ENCODE measurements around the gene TOR1AIP2.

TOR1AIP2 gene

DNA sequence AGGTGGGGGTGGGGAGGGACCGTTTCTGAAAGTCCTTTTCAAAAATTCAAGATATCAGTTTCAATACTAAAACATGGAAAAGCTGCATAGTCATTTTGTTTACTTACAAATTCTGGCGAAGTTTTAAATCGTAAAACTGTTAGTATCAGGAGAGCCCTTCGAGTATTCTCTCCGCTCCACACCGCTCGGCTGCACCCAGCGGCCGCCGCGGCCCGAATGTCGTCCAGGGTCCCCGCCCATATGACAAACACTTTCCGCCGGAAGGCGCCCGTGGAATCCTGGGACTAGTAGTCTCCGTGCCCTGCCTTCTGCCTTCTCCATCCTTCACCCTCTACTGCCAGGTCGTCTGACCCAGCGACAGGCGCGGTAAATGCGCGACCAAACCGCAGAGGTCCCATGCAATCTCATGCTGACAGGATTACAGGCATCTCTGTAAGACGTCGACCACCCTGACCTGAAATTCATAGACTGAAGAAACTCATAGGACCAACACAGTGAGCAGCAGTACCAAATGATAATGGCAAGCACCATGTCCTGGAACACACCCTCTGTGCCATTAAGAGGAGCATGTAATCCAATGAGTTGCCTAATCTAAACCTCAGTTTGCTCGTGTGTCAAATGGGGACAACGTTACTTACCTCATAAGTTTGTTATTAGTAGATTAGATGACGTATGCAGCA is at the start of gene TOR1AIP2:
Gene TOR1AIP2, minus strand, starts transcription at position 218 of the 680 bp plus-strand sequence. CDS start 25,138 bp downstream, outside the sequence.
- ATAC-seq = peak; percentile 69 to 70

DNA sequence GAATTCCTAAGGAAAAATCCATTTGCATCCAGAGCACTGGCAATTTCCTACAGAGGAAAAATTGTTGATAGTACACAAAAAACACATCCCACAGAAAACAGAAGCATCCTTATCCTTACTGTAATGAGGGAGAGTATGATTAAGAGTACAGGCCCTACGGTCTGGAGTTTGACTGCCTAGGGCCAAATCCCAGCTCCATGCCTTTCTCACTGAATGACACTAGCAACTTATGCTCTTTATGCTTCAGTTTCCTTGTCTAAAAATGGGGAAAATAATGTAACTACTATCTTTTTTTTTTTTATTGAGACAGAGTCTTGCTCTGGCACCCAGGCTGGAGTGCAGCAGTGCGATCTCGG is 49.2 kb upstream of the TOR1AIP2 start:
- ATAC-seq = no peak

DNA sequence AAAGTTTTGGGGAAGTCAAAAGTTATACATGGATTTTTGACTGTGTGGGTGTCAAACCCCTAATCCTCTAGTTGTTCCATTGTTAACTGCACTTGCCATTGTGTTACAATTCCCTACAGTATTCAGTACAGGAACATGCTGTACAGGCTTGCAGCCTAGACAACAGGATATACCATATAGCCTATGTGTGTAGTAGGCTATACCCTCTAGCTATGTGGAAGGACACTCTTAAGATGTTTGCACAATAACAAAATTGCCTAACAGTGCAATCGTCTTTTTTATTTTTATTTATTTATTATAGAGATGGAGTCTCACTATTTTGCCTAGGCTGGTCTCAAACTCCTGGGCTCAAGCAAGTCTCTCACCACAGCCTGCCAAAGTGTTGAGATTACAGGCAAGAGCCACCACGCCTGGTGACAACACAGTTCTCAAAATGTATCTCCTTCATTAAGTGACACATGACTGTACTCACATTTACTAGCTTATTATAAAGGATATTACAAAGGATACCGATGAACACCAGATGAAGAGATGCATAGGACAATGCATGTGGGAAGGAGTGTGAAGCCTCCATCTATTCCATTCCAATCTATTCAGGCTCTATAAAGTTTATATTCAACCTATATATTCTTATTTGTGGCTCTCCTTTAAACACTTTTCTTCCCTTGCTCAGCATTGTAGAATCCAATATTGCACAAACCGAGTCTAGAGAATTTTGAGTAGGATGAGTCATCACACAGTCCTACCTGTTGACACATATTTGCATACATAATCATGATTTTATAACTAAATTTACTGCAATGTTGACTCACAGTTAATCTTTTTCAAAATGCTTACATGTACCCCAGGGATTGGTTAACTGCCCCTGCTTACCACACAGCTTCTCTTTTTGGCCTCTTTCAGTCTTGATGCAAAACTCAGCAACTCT is 48.6 kb upstream of the TOR1AIP2 start:
- ATAC-seq = no peak

DNA sequence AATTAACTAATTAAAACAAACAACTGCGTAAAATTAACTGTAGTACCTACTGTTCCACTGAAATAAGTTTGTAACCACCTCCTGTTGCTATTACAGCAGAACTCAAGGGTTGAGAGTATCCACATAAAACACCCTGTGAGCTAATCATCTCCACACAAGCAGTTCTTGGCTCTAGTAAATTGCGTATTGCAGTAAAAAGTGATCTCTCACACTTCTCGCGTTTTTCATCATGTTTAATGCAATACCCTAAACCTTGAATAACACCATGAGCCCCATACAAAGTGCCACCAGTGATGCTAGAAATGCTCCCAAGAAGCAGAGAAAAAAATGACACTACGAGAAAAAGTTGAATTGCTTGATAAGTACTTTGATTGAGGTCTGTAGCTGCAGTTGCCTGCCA is 47.7 kb upstream of the TOR1AIP2 start:
- no peak for ATAC-seq

DNA sequence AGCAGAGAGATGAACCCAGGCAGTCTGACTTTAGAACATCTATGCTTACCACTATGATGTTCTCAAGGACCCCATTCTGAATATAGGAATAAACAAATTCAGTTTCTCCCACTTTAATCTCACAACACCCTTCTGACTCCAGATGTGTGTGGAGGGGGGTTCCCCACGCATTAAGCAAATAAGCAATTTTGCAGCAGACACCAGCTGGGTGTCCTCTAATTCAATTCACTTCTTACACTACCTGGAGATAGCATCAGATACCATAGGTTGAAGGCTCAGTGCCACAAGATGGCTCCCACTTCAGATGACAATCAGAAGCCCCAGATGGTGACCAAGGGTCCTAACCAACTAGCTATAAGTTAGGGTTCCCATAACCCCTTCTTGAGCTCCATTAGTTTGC is 46.7 kb upstream of the TOR1AIP2 start:
- no peak for ATAC-seq

DNA sequence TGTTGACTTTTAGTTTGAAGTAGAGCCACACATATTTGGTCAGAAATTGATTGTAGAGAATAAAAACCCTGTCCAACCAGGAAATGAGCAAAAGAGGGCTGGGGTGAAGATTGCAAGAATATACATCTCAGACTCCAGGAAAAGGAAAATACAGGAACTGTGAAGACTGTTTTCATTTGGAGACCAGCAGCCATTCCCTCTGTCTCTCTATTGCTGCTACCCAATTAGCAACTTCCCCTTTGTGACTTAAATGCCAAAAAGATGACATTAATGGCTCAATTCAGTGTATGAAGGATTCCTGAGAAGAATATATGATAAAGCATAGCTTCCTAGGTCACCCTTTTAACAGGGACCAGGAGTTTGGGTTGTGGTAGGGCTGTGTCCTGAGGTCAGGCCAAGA is 45.4 kb upstream of the TOR1AIP2 start:
- no peak for ATAC-seq

DNA sequence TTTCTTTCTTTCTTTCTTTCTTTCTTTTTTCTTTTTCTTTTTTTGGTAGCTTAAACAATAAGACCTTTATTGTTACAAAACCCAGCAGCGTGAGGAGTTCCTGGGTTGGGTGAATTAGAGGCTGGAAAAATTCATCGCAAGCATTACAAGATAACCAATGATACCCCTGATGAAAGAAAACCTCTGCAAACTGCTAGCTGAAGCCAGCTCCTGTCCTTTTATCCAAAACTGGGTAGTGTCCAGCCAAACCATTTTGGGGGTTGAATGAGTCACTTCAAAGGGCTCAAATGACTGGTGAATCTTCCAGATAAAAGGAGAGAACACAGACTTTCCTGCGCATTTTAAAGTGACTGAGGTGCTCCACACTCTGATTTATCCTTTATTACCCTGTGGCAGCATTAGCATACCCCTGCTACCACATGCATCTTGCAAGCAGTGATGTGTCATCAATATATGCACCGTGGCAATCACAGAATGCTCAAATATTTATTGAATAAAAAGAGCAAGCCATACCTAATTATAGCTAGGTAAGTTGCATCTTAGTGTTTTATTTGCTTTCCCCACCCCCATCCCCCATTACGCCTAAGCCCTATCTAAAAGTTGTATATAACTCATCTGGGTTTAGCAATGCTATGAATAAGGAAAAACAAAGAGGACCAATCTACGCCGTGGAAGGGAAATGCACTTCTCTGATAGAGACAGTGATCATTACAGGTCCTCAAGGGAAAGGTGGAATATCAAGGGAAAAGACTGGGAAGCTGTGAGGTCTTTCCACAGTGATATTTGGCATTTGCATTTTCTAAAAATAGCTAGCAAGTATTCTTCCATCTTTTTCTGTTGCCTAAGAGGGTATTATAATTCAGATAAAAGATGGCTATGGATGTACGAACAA is 44.6 kb upstream of the TOR1AIP2 start:
- ATAC-seq = no peak

DNA sequence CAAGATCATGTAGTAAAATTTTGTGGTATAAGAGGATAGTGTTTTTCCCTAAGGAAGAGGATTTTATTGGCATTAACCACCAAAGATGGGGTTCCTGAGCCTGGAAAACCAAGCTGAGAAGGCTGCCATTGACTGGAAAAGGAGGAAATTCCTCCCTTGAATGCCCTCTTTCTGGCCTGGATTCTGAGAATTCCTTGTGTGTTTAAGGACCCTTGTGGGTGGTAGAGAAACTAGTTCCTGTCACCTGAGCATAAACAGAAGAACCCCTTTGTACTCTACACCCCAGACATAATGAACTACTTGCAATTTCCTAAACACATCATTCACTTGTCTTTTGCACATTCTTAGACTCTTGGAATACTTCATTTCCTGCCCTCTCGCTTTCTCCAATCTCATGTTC is 43.9 kb upstream of the TOR1AIP2 start:
- no peak for ATAC-seq

DNA sequence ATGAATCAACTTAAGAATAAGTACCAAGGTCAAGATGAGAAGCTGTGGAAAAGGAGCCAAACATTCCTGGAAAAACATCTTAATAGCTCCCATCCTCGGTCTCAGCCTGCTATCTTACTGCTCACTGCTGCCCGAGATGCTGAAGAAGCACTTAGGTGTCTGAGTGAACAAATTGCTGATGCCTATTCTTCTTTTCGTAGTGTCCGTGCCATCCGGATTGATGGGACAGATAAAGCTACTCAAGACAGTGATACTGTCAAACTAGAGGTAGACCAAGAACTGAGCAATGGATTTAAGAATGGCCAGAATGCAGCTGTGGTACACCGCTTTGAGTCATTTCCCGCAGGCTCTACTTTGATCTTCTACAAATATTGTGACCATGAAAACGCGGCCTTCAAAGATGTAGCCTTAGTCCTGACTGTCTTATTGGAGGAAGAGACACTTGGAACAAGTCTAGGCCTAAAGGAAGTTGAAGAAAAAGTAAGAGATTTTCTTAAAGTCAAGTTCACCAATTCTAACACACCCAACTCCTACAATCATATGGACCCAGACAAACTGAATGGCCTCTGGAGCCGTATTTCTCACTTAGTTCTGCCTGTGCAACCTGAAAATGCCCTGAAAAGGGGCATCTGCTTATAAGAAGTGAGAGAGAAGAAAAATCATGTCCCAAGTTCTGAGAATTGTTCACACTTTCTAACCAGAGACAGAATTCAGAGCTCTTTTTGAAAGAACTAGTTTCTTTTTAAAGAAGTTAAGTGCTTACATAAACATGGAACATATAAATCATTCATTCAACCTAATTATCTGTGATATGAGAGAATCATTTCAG is 40.2 kb upstream of the TOR1AIP2 start:
- ATAC-seq = peak; percentile 24 to 28

DNA sequence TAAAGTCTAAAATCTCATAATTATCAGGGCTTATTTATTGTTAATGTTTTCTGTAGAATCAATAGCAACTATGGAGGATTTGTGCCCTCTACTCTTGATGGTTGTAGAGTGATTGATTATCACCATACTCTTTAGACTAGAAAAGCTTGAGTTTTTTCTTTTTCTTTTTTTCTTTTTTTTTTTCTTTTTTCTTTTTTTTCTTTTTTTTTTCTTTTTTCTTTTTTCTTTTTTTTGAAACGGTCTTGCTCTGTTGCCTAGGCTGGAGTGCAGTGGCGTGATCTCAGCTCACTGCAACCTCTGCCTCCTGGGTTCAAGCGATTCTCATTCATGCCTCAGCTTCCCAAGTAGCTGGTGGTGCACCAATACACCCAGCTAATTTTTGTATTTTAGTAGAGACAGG is 34.2 kb upstream of the TOR1AIP2 start:
- no peak for ATAC-seq

DNA sequence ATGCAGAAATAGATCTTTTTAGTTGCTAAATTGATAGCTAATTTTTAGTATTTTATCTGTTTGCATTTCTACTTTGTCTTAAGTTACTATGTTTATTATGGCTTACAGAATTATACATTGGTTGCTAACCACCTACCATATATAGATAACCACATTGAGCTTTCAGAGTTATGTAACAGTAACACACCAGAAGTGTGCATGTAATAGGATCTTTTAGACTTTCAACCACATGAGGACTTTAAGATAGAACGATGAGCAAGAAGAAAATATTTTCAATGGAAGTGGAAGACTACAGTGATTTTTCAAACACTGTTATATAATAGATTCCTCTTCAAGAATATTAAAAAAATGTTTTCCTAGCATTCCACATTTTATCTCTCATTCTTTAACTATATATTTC is 33.3 kb upstream of the TOR1AIP2 start:
- ATAC-seq = peak in 1 of 2 donors; percentile 41

DNA sequence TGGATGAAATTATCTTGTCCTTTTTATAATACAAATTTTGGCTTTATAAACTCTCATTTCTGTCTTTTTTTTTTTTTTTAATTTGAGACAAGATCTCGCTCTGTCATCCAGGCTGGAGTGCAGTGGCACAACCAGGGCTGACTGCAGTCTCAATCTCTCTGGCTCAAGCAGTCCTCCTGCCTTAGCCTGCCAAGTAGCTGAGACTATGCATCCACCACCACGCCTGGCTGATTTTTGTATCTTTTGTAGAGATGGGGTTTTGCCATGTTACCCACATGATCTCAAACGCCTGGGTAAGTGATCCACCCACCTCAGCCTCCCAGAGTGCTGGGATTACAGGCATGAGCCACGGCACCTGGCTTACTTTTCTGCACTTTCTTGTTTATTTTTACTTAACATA is 12.0 kb upstream of the TOR1AIP2 start:
- ATAC-seq = no peak

DNA sequence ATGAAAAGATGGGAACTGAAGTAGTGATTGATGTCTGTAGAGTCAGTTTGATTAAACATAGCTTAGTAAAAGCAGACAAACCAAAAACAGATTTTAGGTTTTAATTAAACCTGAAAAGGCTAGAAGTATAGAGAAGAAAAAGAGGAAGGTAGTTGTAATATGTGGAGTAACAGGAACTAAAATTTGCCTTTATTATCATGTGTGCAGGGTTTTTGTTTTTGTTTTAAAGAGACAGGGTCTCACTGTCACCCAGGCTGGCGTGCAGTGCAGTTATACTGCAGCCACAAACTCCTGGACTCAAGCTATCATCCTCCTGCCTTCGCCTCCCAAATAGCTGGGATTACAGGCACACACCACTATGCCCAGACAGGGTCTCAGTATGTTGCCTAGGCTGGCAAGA is 10.5 kb upstream of the TOR1AIP2 start:
- ATAC-seq = no peak

DNA sequence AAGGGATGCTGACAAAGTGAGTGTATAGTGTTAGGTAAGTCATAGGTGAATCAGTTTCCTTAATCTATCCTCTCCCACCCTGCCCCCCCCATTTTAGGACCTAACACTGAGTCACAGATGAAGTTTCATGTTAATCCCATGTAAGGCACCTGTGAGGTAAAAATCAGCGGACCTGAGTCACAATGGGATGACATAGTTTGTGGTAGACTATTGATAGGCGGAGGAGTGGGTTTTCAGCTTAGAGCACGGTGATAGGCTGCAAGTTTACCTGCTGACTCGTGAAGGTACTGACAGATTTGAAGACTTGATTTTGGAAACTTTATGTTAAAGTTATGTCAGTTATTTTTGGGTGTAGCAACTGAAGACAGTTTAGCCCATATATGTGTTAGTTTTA is 6.1 kb upstream of the TOR1AIP2 start:
- peak; percentile 64 to 68 for ATAC-seq

DNA sequence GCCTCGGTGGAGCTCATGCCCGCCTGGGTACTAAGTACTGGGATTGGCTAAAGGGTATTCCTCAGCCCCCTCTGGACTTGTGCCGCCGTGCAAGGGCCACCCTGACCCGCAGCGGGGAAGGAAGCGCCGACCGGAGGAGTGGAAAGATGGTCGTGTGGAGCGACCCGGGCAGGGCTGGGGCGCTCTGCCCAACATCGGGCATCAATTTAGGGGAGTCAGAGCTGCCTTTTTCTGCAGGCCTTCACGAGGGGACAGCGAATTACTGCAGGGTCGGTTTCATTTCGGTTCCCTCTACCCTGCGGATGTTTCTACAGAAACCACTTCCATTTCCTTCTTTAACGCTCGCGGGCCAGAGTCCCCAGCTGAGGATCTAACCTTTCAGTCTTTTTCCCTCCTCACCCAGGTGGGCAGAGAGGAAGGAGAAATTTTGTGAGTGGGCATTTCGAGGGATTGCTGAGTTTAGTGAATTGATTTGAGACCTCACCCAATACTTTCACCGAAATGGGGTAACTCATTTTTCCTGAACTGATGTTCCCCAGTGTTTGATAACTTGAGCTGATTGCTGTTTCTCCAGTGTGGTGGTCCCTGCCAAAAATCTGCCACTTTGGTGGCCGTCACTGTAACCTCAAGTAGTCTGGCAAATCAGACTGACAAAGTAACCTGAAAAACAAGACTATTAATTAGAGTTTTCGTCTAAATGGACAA is 5.6 kb upstream of the TOR1AIP2 start:
- ATAC-seq = peak in 1 of 2 donors; percentile 2

DNA sequence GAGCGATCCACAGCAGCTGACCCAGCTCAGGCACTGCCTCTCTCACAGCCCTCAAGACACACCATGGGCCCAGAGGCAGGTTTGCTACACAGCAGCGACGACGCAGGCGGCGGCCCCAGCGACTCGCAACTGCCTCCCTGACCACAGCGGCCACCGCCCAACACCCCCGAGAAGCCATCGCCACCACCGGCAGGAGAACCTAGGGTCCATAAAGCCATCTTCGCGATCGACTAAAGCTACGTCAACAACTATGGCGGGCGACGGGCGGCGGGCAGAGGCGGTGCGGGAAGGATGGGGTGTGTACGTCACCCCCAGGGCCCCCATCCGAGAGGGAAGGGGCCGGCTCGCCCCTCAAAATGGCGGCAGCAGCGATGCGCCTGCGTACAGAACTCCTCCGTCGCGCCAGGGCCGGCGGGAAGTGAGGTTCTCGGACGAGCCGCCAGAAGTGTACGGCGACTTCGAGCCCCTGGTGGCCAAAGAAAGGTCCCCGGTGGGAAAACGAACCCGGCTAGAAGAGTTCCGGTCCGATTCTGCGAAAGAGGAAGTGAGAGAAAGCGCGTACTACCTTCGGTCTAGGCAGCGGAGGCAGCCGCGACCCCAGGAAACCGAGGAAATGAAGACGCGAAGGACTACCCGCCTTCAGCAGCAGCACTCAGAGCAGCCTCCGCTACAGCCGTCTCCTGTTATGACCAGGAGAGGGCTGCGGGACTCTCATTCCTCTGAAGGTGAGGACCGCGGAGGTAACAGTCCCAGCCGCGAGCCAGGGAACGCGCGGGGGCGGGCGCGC is 4.8 kb upstream of the TOR1AIP2 start, which contains the start of gene TOR1AIP1:
Gene TOR1AIP1, plus strand, starts transcription at position 33 of the 787 bp plus-strand sequence. Its CDS starts 218 bp downstream, at position 251.
- peak; percentile 77 for ATAC-seq

DNA sequence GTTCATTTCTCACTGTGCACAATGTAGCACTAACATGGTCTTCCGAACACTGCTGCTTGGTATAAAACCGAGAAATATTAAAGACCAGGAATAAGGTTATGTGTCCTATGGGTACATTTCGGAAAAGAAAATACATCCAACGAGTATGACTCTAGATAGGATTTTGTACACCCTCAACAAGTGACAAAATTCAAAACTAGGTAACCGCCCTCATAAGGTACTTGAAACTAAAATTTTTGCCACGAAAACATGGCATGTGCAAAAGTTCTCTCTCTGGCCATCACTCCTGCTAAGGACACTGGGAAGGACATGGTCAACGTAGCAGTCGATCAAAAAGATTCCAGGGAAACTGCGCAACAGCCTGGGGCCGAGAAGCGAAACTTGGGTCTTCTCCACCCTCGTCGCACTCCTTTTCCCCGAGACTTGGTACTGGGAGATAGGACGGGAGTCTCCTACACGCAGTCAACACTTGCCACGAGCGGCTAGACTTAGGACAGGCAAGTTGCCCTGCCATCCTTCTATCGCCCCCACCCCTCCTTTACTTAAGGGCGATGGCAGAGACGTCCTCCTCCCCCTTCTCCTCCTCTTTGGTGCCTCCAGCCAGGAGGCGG is 4.1 kb upstream of the TOR1AIP2 start:
- peak in 1 of 2 donors; percentile 0 for ATAC-seq

DNA sequence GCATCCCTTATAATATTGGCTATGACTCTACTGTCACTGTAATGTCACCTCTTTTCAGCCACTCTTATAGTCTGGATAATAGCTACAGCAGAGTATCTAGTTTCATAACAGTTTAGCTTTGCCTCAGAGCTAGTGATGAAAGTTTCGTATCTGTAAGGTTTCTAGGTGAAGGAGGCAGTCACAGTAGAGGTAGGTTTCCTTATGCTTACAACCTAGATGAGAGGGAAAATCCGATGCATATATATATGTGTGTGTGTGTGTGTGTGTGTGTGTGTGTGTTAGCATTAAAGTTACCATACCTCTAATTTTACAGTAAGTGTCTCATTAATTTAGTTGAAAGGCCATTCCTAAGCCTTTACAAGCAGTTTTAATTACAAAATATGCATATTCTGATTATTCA is 2.2 kb upstream of the TOR1AIP2 start:
- ATAC-seq = no peak

DNA sequence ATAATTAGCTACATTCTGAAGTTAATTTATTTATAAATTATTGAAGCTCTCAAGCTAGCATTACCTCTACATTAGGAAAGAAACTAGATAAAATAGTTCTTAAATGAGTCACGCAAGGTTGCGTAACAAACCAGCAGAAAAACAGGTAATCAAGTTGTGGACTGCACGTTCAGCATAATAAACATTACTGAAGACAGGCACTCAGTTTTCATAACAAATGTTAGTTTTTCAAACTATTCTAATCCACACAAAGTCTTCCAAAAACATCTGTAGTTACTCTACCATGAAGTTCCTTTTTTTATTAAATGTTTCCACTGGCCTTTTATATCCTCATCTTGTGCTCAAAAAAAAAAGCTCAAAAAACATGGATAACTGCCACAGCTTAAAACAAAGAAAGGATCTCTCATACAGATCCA is 1.3 kb downstream of the TOR1AIP2 start:
- ATAC-seq = no peak
